Calu3 (cell line): ENCODE data around the gene GTF2I. TPM values are rescaled to one million over a fixed set of nuclear protein-coding genes. Genes with fewer than 3 reads are reported as not detected.

ENCODE experiments used
- BruUV-seq: library from RNA; stranded (reverse); fragments of 400-500 nt; replicated peaks from 2 replicates; lab custom pipeline; 2021; lab: Mats Ljungman, UMichigan
- CTCF ChIA-PET: fragments of 300-600 bp; sonication (Branson Sonifier 250); formaldehyde crosslinking; loops from one replicate; lab custom pipeline; 2022; ENCODE audit warnings: antibody characterized with exemption; lab: Charles Lee
- DNase-seq: peaks from one replicate; pipeline ENCODE4 v3.0.0; 2022
- H3K27ac Mint-ChIP-seq: one replicate; pipeline ENCODE4 v1.8.0; 2022; ENCODE audit warnings: mixed read lengths; ENCODE audit not compliant: unreplicated experiment
- H3K27me3 Mint-ChIP-seq: one replicate; pipeline ENCODE4 v1.8.0; 2022; ENCODE audit warnings: mixed read lengths; ENCODE audit not compliant: unreplicated experiment
- H3K36me3 Mint-ChIP-seq: one replicate; pipeline ENCODE4 v1.8.0; 2022; ENCODE audit warnings: mild to moderate bottlenecking, moderate library complexity, mixed read lengths; ENCODE audit not compliant: insufficient read depth, unreplicated experiment
- H3K4me1 Mint-ChIP-seq: one replicate; pipeline ENCODE4 v1.8.0; 2022; ENCODE audit warnings: mild to moderate bottlenecking, low read depth, mixed read lengths; ENCODE audit not compliant: unreplicated experiment
- H3K4me3 Mint-ChIP-seq: one replicate; pipeline ENCODE4 v1.8.0; 2022; ENCODE audit warnings: mild to moderate bottlenecking, low read depth, moderate library complexity, mixed read lengths; ENCODE audit not compliant: unreplicated experiment
- H3K9me3 Mint-ChIP-seq: one replicate; pipeline ENCODE4 v1.8.0; 2022; ENCODE audit warnings: low read depth, mixed read lengths; ENCODE audit not compliant: unreplicated experiment
- CTCF ChIP-seq: fragments of 200-600 bp; IDR thresholded peaks from one replicate; pipeline ENCODE4 v1.8.0; 2022; ENCODE audit warnings: antibody characterized with exemption; ENCODE audit not compliant: unreplicated experiment
- intact Hi-C: fragments of 100-400 bp; cut with micrococcal nuclease; formaldehyde crosslinking; loops from one replicate; pipeline ENCODE4 v1.10.0; 2022; ENCODE audit not compliant: unreplicated experiment
- total RNA-seq: library from RNA; stranded (reverse); gene quantifications from 2 replicates; pipeline ENCODE4 v1.2.3, GENCODE V29; 2022

Gene GTF2I
- total RNA-seq, 1 experiment from 2014 or later, result 175 TPM

DNA sequence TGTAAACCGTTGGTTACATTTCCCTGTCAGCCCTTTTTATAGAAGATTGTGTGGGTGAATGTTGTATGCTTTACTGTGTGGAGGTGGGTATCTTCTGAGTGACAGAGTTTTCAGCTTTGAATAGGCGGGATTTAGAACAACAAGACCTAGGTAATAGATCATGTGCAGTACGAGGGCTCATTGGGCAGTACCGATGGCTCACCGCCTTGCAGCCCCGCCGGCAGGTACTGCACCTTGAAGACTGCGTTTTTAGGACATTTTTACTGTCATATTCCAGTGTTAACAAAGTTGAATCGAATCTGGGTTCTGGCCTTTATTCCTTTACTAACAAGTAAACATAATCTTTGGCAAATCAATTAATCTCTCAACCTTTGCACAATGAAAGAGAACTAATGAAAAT lies 60.4 kb downstream of the GTF2I start:
- no peak overlapping the region for H3K4me3 Mint-ChIP-seq
- H3K36me3 Mint-ChIP-seq, result peaks cover 28% of the 10 kb centered on the region
- CTCF ChIA-PET, result no interaction called here
- H3K4me1 Mint-ChIP-seq, result no peaks in the 10 kb centered on the region
- H3K9me3 Mint-ChIP-seq, result no peaks in the 10 kb centered on the region
- DNase-seq, result no peak
- no peak for TF ChIP-seq CTCF
- intact Hi-C loops, result no loop called here
- no TSS peak for BruUV-seq
- H3K27me3 Mint-ChIP-seq, result no peaks in the 10 kb centered on the region
- no peak overlapping the region for H3K27ac Mint-ChIP-seq

- no peak for DNase-seq
- CTCF ChIA-PET, result no interaction called here
Measured at GRCh38 chr7:74718336-74718735, 60.8 kb downstream of the GTF2I start.

GRCh38 chr7:74722153-74722552 lies 64.6 kb downstream of the GTF2I start:
- Mint-ChIP-seq H3K9me3 (no peaks in the 10 kb centered on the region), H3K36me3 (peaks cover 33% of the 10 kb centered on the region), H3K4me1 (no peaks in the 10 kb centered on the region), H3K27ac (no peak overlapping the region), H3K4me3 (no peak overlapping the region), H3K27me3 (no peaks in the 10 kb centered on the region)
- DNase-seq, result no peak
- no peak for TF ChIP-seq CTCF
- CTCF ChIA-PET, result no interaction called here
- no TSS peak for BruUV-seq
- intact Hi-C loops, result no loop called here

More at GRCh38 chr7:74718336-74718735, 60.8 kb downstream of the GTF2I start:
- intact Hi-C loops, result no loop called here
- no peaks in the 10 kb centered on the region for H3K27me3 Mint-ChIP-seq
- H3K36me3 Mint-ChIP-seq, result peaks cover 26% of the 10 kb centered on the region
- no peak overlapping the region for H3K4me3 Mint-ChIP-seq
- no peak for TF ChIP-seq CTCF
- no TSS peak for BruUV-seq
- no peak overlapping the region for H3K27ac Mint-ChIP-seq
- no peaks in the 10 kb centered on the region for H3K9me3 Mint-ChIP-seq
- H3K4me1 Mint-ChIP-seq, result no peaks in the 10 kb centered on the region

- intact Hi-C loops, result no loop called here
- H3K36me3 Mint-ChIP-seq, result peaks cover 21% of the 10 kb centered on the region
- no peaks in the 10 kb centered on the region for H3K27me3 Mint-ChIP-seq
- TF ChIP-seq CTCF, result no peak
- no peak for DNase-seq
- CTCF ChIA-PET, result no interaction called here
- no peaks in the 10 kb centered on the region for H3K9me3 Mint-ChIP-seq
- H3K27ac Mint-ChIP-seq, result no peak overlapping the region
- H3K4me1 Mint-ChIP-seq, result no peaks in the 10 kb centered on the region
- H3K4me3 Mint-ChIP-seq, result no peak overlapping the region
- no TSS peak for BruUV-seq
Measured at GRCh38 chr7:74725840-74726239, 68.3 kb downstream of the GTF2I start.
